ENCODE measurements around the gene FCER1G.
"Not testable (repeated sequence)": the region's sequence is repeated elsewhere in the genome, so short reads cannot be mapped to it uniquely, and the experiment has no call there.

DNA sequence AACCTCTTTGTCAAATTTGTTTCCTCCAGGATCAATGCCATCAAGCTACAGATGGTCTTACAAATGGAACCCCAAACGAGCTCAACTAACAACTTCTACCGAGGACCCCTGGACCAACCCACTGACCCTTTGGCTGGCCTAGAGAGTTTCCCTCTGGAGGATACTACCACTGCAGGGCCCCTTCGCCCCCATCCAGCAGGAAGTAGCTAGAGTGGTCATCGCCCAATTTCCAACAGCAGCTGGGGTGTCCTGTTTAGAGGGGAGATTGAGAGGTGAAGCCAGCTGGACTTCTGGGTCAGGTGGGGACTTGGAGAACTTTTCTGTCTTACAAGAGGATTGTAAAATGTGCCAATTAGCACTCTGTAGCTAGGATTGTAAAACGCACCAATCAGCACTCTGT lies 42.0 kb downstream of the FCER1G start:
- TF ChIP-seq CTCF (IDR thresholded peaks at IDR 0.05); EP300 (IDR thresholded peaks at IDR 0.05; ENCODE audit: low read depth); POLR2A (IDR thresholded peaks at IDR 0.05): not testable (repeated sequence)
